Peyer's patch (tissue), 4 donors: ENCODE data around the gene AOAH.

Source experiments
- POLR2A ChIP-seq, 2 donors: fragments of 450-650 bp; IDR thresholded peaks; one replicate each; pipeline ENCODE4 v1.5.1; 2017; ENCODE audit warnings: antibody characterized with exemption in 2 of 2, mild to moderate bottlenecking in 2 of 2, moderate library complexity in 2 of 2
- TF ChIP-seq, protein P1 (sequence below), 6 experiments: fragments of 450-650 bp in 4 of 6; fragments of 200-600 bp in 2 of 6; sonication (generic) in 1 of 6; IDR thresholded peaks; one replicate each; pipeline ENCODE4 v1.5.1; 2017 to 2019; ENCODE audit warnings: antibody characterized with exemption in 6 of 6, mild to moderate bottlenecking in 3 of 6, moderate library complexity in 1 of 6

DNA sequence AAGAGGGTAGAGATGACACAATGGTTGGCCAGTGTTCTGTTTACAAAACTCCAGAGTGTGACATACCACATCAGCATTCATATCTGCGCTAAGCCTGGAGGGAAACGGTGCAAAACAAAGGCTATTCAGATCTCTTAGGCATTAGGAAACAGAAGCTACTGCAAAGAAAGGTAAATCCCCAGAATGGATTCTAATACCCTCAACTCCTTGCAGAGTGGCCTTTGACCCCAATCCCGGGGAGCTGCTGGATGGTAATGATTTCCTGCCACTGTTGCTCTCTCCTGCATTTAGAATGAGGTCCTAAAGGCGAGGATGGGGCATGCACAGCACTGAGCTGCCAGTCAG, 65.2 kb downstream of the AOAH start:
- TF ChIP-seq POLR2A (IDR thresholded peaks at IDR 0.05): no peak
- TF ChIP-seq, protein P1, sequence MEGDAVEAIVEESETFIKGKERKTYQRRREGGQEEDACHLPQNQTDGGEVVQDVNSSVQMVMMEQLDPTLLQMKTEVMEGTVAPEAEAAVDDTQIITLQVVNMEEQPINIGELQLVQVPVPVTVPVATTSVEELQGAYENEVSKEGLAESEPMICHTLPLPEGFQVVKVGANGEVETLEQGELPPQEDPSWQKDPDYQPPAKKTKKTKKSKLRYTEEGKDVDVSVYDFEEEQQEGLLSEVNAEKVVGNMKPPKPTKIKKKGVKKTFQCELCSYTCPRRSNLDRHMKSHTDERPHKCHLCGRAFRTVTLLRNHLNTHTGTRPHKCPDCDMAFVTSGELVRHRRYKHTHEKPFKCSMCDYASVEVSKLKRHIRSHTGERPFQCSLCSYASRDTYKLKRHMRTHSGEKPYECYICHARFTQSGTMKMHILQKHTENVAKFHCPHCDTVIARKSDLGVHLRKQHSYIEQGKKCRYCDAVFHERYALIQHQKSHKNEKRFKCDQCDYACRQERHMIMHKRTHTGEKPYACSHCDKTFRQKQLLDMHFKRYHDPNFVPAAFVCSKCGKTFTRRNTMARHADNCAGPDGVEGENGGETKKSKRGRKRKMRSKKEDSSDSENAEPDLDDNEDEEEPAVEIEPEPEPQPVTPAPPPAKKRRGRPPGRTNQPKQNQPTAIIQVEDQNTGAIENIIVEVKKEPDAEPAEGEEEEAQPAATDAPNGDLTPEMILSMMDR (IDR thresholded peaks at IDR 0.05): no peak
